GM08714 (cell line): ENCODE measurements around the gene IL34.

Experiments used
- H3K4me3 ChIP-seq: fragments of 200-500 bp; sonication (Bioruptor generic); 2 replicates; pipeline ENCODE4 v1.5.1; 2014; ENCODE audit warnings: mild to moderate bottlenecking, low read length, inconsistent platforms
- ZNF274 ChIP-seq: IDR thresholded peaks from 2 replicates; pipeline ENCODE4 v1.6.1; 2012; ENCODE audit warnings: mild to moderate bottlenecking, low read depth, low read length

Gene IL34

DNA sequence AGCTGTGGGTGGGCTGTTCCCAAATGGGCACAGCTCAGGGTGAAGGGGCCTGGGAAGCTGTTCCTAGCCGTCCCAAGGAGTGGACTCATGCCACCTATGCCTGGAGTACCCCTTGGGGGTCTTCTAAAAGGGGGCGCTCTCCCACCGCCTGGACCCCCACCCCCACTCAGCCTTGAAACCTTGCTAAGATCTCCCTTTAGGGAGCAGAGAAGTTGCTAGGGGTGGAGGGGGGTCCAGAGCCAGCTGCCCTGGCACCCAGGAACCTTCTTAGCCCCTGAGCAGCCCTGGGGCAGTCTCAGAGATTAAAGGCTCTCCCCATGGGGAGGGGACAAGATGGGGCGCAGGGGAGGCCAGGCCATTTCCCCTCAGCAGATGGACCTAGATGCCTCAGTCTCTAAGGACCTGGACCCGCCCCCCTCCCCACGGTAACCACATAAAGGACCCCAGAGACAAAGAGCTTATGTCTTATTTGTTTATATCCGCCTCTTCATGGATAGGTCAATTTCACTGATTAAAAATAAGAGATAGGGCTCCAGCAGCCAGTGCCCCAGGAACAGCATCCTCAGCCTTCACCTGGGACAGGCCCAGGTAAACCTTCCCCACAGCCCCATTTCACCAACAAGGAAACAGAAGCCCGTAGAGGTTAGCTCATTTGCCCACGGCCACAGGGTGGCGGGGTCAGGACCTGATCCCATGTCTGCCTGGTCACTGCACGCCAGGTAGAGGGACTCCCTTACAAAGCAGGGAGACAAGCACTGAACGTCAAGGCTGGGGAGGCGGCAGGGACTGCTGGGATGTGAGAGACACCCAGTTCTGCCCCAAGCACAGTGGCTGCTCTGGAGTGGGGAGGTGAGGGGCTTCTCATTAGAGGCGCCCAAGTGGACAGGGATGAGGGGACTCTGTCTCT, 36.1 kb downstream of the IL34 start:
- H3K4me3 ChIP-seq: no peak overlapping the region
- no peak for TF ChIP-seq ZNF274

DNA sequence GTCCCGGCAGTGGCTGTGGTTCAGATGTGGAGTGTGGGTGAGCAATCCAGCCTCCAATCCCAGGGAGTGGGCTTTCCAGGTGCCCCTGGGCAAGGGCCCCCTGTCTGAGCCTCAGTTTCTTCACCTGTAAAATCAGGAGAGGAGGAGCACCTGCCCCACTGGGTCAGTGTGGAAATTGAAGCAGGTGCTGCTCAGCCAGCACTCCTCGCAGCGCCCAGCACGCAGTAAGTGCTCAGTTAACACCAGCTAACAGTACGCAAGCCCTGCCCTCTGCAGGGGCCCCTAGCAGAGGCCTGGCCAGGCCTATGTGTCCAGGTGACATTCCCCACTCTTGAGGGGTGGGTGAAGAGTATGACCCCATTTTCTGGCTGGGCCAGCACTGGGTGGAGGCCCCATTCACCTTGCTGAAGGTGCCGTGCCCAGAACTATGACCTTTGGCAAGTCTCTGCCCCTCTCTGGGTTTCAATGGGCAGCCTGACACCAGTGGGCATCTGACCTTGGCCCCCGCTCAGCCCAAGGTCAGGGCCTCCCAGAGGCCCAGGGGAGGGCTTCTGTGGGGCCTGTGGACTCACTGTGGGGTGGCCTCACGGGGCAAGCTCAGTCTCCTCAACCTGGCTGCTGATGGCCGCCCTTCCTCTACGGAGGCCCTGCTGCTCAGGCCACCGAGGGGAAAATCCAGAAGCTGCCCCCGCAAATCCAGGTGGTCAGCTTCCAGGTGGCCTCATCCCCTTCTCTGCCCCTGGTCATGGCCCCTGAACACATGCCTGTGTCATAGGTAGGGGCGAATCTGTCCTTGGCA, 37.0 kb downstream of the IL34 start:
- H3K4me3 ChIP-seq: no peak overlapping the region

DNA sequence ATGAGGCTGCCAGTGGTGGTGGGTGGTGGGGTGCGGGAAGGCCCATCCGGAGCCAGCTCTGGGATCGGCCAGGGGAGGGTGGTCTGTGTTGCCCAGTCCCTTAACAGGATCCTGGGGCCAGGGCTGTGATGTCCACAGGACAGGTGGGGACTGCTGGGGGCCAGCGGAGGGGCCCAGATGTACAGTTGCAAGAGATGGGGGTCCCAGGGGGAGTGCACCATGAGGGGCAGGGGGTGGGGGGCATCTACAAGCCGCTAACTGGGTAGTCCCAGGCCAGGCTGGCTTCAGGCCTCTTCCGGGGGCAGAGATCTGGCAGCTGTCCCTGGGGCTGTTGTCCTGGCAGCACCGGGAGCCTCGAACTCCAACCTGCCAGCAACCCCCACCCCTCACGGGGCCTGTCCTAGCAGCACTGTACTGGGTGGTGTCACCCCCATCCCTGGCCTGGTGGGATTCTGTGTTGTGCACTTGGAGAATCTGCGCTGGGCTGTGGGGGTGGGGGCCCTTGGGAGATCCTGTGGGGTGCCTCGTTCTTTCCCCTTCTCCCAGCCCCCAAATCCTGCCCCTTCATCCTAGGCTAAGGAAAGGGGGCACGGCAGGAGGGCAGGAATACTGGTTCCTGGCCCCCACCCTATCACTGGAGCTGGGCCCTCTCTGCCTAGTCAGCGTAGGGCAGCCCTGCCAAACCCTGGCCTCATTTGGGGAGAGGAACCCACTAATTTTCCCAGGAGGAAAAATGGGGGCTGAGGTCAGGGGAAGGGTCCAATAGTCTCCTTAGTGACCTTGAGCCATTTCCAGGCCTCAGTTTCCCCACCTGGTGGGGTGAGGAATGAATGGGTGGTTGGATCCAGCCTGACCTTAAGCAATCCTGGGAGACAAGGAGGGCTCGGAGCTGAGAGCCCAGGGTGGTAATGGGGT, 38.0 kb downstream of the IL34 start:
- TF ChIP-seq ZNF274: no peak
- H3K4me3 ChIP-seq: no peak overlapping the region

More for the DNA sequence above, 37.0 kb downstream of the IL34 start:
- TF ChIP-seq ZNF274: no peak

DNA sequence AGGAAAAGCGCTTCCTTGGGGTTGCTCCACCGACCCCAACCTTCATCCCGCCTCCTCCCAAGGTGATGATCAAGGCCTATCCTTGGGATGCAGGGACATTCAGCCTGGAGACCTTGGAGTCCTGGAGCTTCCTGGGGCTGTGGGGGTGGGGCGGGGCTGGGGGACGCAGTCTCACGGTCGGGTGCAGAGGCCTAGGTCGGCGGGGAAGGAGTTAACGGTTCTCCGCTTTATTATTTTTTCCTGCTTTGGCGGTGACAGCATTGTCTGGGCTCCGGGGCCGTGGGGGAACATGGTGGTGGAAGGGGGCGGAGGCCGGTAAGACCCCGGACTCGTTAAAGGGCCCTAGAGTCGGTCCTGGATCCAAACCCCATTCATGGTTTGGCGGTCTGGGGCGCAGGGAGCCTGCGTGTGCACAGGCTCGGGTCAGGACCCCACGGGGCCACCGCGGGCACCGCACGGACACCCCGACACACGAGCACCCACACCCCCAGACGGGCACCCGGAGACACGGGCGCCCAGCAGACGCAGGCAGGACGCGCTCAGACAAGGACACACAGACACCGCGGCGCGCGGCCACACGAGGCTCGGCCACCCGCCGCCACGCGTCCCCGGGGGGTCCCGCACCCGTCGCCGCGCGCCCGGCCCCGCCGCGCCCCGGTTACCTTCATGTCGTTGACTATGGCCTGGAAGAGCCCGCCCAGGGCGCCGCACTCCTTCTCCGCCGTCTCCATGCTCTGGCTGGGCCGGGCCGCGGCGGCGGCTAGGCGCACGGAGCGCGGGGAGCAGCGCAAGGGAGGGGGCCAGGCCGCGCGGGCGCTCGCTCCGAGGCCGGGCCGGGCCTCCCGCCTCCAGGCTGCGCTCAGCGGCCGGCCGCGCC, 38.9 kb downstream of the IL34 start:
- H3K4me3 ChIP-seq: peak overlapping the region; percentile 35; the same call in 1 of the 2 replicates
- TF ChIP-seq ZNF274: no peak

DNA sequence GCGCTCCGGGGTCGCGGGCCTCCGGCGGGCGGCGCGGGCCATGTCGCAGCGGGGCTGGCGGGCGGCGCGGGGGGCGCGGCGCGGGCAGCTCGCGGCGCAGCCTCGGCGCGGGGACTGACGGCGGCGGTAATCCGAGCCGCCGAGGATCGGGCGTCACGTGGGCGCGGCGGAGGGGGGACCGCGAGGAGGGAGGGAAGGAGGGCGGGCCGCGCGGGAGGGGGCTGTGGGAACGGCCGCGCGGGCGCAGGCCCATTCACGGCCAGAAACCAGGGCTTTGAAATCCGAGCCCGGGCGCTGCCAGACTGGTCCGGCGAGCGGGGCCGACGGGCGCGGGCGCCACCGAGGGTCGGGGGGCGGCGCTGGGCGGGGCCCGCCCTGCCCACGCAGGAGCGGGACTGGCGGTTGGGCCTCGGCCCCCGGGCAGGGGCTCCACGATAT, 39.6 kb downstream of the IL34 start, which contains the start of gene MTSS2:
MTSS2 (minus strand) TSS at position 116 of the 438 bp plus-strand sequence. CDS start 262 bp downstream, outside the sequence.
- H3K4me3 ChIP-seq: peak within 1 kb of the TSS; percentile 35; the same call in 1 of the 2 replicates
- TF ChIP-seq ZNF274: no peak

DNA sequence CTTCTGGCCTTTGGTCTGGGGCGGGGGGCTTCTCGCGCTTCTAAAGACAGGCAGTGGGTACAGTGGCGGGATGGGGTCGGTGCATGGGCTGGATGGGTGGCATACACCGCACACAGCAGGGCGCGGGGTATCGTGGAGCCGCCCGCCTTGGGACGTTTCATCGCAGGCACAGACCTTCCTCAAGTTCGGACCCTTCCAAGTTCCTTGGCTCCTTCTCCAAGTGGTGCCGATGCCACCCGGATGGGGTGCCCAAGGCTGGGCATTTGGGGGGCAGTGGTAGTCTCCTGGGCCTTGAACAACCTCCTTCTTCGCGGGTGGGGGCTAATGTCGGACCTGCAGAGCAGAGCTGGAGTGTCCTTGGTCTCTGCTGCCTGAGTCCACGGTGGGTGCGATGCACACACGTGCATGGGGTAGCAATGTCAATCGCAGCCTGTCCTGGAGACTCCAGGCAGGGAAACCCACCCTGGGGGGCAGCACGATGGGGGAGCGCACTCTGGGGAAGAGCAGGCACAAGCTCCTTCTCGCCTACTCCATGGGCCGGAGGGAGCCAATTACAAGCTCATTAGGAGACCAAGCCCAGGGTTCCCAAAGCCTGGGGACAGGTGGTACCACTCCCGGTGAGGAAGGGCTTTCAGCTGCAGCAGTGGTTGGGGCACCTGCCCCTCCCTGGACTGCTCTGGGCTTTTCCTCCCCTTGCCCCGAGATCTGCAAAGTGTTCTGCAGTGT, 40.2 kb downstream of the IL34 start:
- no peak overlapping the region for H3K4me3 ChIP-seq
- TF ChIP-seq ZNF274: no peak

DNA sequence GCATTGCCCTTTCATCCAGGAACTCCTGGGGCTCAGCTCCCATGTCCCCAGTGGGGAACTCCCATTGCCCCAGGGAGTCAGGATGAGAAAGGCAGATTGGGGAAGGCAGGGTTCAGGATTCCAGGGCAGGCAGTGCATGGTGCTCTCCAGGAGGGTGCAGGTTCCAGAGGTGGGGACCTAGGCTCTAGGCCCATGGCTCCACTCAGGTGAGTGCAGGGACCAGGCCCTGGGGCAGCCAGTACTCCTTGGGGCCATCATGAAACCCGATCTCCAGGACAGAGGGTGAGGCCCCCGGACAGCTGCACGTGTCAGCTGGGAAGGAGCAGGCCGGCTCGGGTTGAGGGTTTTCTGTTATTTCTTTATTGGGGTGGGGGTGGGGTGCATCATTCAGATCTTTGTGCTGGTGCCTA, 40.7 kb downstream of the IL34 start:
- no peak for TF ChIP-seq ZNF274
- no peak overlapping the region for H3K4me3 ChIP-seq

DNA sequence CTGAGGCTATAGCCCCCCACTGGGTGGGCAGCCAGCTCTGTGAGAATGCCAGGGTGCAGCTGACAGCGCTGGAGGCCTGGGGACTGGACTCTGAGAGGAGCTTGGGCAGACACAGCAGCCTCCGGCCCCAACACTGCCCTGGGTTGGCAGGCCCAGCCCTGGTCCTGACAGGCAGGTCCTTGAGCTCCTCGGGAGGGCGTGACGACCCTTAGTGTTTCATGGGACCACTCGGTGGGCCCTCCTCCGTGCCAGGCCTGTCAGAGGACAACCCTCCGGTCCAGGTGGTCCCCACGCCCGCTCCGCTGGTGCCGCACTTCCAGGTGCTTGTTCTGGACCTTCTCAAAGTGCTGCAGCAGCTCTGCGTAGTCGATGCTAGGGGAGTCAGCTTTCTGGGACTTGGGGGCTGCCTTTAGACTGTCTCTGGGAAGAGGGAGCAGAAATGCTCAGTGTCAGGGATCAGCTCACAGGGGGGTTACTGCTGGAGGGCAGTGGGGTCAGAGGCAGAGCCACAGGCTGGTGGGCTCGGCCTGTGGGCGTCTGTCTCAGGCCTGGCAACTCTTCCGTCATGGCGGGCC, 41.4 kb downstream of the IL34 start:
- TF ChIP-seq ZNF274: no peak
- no peak overlapping the region for H3K4me3 ChIP-seq

DNA sequence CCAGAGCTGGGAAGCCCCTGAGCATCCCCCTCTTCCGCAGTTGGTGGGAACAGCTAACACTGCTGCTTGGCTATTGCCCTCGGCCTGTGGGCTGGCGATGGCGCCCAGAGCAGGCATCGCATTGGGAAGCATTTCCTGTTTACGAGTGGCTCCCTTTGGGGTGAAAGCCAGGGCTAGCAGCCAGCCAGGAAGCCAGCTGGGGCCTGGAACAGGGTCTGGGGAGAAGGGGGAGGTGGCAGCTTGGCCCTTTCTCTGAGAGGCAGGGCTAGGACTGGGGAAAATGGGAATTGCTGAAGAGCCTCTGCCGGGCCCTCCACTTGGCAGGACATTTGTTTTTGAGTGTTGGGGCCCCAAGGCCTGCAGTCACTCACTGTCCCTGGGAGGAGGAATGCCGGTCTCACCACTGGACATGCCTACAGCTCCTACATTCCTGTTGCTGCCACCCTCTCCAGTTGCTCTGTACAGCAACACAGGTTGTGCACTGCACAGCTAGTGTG, 41.9 kb downstream of the IL34 start:
- no peak for TF ChIP-seq ZNF274
- no peak overlapping the region for H3K4me3 ChIP-seq

DNA sequence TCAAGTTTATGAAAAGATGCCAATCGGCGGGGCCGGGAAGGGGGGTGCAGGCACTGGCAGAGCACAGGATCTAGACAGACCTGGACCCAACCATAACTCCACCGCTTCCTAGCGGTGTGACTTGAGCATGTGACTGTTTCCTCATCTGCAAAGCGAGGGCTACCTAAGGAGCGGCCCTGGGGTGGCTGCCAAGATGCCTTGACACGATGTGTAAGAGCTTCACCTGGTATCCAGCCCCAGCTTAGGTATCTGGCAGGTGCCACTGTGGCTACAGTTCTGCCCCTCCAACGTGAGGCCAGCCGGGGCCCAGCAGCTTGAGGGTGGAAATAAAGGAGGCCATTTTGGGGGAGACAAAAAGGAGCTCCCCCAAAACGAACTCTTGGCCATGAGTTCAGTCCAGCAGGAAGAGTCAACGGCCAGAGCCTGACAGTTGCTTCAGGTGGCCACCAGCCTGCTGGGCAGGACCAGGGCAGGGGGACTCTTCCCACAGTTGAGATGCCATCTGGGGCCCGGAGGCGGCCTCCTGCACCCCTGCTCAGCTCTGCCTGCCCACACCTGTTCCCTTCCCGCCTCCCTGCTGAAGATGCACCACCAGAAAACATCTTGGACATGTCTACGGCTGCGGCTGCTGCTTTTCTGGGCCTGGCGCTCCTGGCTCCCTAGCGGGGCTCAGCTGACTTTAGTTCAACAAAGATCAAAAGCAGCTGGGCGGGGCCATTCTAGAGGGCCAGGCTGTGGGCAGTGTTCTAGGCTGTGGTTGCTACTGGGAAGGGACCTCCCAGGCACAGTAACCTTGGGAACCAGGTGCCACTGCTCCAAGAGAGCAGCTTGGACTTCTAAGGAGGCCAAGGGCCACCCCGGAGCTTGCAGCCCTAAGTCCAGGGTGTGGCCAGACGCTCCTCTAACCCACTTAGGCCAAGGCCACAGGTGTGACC, 42.9 kb downstream of the IL34 start:
- H3K4me3 ChIP-seq: no peak overlapping the region
- TF ChIP-seq ZNF274: no peak
